ENCODE results near the gene FAM221A.
"Not testable (repeated sequence)": the region's sequence is repeated elsewhere in the genome, so short reads cannot be mapped to it uniquely, and the experiment has no call there.

The FAM221A gene, protein sequence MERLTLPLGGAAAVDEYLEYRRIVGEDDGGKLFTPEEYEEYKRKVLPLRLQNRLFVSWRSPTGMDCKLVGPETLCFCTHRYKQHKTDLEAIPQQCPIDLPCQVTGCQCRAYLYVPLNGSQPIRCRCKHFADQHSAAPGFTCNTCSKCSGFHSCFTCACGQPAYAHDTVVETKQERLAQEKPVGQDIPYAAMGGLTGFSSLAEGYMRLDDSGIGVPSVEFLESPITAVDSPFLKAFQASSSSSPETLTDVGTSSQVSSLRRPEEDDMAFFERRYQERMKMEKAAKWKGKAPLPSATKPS

GRCh38 chr7:23679898-23680413, at the start of gene FAM221A:
FAM221A (plus strand) TSS chr7:23680199; CDS start chr7:23680219, 20 bp downstream.
- DNase-seq = peak; percentile 91

DNA sequence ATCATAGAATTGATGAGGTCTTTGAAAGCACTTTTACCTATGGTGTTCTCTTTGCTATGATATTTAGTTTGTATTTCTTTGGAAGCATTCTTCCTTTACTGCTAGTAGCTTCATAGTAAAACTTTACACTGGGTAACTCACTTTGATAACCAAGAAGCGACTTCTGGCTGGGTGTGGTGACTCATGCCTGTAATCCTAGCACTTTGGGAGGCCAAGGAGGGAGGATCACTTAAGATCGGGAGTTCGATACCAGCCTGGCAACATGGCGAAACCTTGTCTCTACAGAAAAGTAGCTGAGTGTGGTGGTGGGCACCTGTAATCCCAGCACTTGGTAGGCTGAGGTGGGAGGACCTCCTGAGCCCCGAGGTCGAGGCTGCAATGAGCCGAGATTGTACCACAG, 46.6 kb upstream of the FAM221A start:
- DNase-seq = no peak

GRCh38 chr7:23645822-23646221, 34.2 kb upstream of the FAM221A start:
- no peak for DNase-seq

DNA sequence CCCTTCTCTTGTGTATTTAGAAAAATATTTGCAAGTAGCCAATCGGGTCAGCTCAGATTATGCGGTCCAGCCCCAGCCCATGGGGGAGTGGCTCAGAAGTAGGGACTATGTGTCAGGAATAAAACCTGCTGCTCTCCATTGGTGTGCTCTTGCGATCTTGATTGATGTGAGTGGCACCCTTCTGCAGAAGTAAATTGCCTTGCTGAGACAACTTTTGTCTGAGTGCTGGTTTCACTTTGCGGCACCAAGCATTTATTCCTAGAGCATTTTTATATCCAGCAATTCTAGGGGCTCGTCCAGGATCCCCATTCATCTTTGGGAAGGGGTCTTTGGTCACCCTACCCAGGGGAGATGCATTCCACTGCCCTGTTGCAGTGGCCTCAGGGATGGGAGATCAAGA, 26.1 kb upstream of the FAM221A start:
- DNase-seq = no peak

GRCh38 chr7:23654508-23654907, 25.5 kb upstream of the FAM221A start:
- peak; percentile 58 for DNase-seq

DNA sequence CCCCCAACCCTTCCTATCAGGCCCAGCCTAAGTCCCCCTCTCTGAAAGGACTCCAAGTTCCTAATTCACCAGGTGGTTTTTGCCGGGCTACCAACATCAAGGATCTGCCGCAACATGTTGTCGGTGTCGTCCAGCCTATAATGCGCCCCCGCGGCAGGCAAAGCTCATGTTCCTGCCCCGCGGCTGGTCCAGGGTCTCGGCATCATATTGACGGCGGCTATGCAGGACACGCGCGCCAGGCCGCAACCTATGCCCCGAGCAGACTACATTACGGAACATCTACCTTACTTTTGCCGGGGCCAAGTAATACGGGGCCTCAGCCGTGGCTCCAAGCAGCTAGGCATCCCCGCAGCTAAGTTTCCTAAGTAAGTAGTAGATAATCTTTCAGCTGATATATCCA, 24.6 kb upstream of the FAM221A start:
- DNase-seq = no peak

DNA sequence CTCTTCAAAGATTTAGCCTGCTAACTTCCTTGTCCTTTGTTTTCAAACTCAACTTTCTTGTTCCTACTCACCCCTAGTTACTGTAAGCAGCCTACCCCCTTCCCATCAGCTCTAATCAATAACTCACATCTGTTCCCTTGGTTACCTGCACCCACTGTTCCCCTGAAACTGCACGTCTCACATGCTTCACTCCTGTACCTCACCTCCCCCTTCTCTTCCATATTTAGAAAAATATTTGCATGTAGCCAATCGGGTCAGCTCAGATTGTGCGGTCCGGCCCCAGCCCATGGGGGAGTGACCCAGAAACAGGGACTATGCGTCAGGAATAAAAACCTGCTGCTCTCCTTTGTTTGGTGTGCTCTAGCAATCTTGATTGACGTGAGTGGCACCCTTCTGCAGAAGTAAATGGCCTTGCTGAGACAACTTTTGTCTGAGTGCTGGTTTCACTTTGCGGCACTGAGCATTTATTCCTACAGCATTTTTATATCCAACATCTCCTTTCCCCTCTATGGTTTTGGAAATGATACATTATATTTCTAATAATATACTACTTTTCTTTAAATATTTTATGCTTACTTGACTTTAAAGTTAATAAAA, 21.1 kb upstream of the FAM221A start:
- no peak for DNase-seq

GRCh38 chr7:23661385-23661784, 18.6 kb upstream of the FAM221A start:
- DNase-seq = no peak

DNA sequence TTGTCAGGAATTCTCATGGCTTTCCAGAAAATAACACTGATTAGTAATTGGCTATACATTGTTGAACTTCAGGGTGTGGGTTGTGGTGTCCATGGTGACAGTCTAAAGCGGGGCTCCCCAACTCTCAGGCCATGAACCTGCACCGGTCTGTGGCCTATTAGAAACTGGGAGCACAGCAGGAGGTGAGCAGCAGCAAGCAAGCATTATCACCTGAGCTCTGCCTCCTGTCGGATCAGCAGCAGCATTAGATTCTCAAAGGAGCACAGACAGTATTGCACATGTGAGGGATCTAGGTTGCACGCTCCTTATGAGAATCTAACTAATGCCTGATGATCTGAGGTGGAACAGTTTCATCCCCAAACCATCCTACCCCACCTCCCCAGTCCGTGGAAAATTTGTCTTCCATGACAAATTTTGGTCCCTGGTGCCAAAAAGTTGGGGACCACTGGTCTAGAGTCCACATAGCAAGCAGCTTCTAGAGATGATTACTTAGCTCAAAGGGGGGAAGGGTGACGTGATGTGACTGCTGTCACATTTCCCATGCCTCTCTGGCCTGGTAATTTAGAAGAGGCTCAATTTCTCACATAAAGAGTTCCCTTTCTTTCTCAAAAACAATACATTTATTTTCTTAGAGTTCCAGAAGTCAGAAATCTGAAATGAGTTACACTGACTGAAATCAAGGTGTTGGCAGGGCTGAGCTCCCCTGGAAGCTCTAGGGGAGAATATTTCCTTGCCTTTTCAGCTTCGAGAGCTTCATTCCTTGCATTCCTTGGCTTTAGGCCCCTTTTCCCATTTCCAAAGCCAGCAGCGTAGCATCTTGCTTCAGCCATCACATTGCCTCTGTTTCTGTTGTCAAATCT, 17.6 kb upstream of the FAM221A start:
- DNase-seq = no peak

DNA sequence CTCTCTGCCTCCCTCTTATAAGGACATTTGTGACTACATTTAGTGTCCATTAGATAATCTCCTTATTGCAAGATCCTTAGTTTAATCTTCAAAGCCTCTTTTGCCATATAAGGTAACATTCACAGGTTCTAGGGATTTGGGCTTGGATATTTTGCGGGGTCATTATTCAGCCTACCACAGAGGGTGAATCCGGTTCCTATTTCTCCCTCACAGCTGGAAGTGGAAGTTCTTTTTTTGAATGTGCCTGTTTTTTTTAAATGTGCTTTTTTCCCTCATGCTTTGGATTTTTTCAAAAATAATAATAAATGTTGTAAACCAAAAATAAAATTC, 17.1 kb upstream of the FAM221A start:
- DNase-seq = no peak

- peak; percentile 6 for DNase-seq
Observed at GRCh38 chr7:23664122-23664521, 15.9 kb upstream of the FAM221A start.

DNA sequence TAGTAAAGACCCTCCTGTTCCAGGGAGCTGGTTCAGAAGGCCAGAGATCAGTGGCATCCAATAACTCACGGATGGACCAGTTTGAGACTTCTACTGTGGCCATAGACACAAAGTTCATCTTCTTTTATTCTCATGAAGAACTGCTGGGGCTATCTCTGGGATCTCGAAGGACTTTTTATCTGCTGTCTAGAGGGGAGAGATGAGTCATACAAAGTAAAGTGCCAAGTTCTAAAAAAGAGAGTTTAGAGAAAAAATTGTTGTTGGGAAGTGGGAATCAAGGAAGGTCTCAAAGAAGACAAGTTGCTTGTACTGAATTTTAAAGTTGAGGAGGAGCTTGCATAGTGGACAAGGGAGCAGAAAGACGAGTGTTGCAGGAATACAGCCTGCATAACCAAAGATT, 8.0 kb upstream of the FAM221A start:
- peak; percentile 10 for DNase-seq

- DNase-seq = peak; percentile 78
Observed at GRCh38 chr7:23680414-23681405, 711 bp downstream of the FAM221A start.

DNA sequence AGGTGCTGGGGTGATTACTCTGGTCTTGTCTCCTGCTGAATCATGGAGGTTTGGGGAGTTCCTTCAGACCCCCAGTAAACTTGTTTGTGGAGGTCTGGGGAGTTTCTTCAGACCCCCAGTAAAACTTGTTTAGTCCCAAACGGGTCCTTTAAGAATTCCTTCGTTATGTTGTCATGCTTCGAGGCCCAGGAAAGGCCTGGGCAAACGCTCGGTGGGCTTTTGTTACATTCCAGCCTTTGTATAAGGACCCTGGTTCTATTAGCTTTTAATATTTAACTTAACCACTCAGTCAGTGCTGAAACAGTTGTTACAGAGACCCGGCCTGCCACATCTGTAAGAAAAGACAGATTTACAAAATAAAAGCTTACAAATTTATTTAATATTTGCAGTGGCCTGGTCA, 4.0 kb downstream of the FAM221A start:
- not testable (repeated sequence) for DNase-seq

DNA sequence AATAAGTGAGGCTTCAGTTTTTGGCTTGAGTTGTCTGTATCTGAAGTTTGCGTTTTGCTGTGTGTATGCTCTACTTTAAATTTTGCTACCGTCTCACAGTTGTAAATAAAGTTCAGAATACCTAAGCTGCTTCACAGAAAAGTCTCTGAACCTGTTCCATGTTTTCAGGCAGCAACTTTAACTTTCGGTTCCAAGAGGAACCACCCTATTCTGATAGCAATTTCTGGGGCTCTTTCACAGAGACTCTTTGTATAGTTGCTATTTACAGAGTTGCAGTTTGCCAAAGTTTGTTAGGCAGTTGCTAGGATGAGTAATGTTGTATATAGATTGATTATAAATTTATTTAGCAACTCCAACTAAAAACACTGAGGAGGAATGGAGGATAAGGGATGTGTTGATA, 5.7 kb downstream of the FAM221A start:
- no peak for DNase-seq

- no peak for DNase-seq
Observed at GRCh38 chr7:23687011-23687410, 7.0 kb downstream of the FAM221A start.

- no peak for DNase-seq
Observed at GRCh38 chr7:23689165-23689564, 9.2 kb downstream of the FAM221A start.

- DNase-seq = no peak
Observed at GRCh38 chr7:23691320-23691719, 11.3 kb downstream of the FAM221A start.

- no peak for DNase-seq
Observed at GRCh38 chr7:23693224-23693623, 13.2 kb downstream of the FAM221A start.

- DNase-seq = peak; percentile 84
Observed at GRCh38 chr7:23696916-23697441, 17.0 kb downstream of the FAM221A start.

GRCh38 chr7:23698822-23699221, 18.8 kb downstream of the FAM221A start:
- DNase-seq = no peak

GRCh38 chr7:23700046-23700445, 20.0 kb downstream of the FAM221A start:
- no peak for DNase-seq
